Ovary (tissue), 3 donors: ENCODE measurements around the gene BBS2.

Experiments used
- CTCF ChIP-seq, 3 donors: fragments of 450-650 bp in 2 of 3; fragments of 200-600 bp in 1 of 3; IDR thresholded peaks; one replicate each; pipeline versions ENCODE4 v1.5.1 to v1.8.0; 2016 to 2022; ENCODE audit warnings: antibody characterized with exemption in 3 of 3, mild to moderate bottlenecking in 1 of 3
- EP300 ChIP-seq: sonication (generic); formaldehyde crosslinking; IDR thresholded peaks from one replicate; pipeline ENCODE4 v1.6.1; 2017; ENCODE audit warnings: antibody characterized with exemption
- POLR2A ChIP-seq: fragments of 450-650 bp; IDR thresholded peaks from one replicate; pipeline ENCODE4 v1.6.1; 2017; ENCODE audit warnings: antibody characterized with exemption, mild to moderate bottlenecking, moderate library complexity
- donor health status: DM: no; HTN: no; CAD: no.

DNA sequence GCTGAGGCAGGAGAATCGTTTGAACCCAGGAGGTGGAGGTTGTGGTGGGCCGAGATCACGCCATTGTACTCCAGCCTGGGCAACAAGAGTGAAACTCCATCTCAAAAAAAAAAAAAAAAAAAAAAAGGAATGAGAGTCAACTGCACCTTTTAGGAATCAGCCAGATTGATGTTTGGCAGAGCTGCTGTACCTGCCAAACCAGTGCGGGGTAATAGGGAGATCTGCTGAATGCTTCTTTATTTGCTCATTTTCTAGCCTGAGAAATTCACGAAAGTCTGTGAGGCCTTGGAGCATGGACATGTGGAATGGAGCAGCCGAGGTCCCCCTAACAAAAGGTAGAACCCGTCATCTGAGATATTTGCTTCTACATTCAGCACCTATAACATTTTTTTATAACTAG lies 50.1 kb downstream of the BBS2 start:
- no peak for TF ChIP-seq EP300
- no peak for TF ChIP-seq POLR2A
- TF ChIP-seq CTCF (IDR thresholded peaks at IDR 0.05) = no peak
